Stimulated activated CD8-positive, alpha-beta memory T cell treated with anti-CD3 and anti-CD28 coated beads, Interleukin-7, amount 100 ng/mL, for 1 hour (primary cell): Measurements from ENCODE around the gene PRKCQ.

Source experiments
- DNase-seq, 2 donors: peaks; one replicate each; pipeline ENCODE4 v3.0.0-alpha.2; 2020; ENCODE audit warnings: low read depth in 2 of 2

Gene PRKCQ

GRCh38 chr10:6567884-6568283 is 12.2 kb downstream of the PRKCQ start:
- no peak for DNase-seq

GRCh38 chr10:6567203-6567703 is 12.8 kb downstream of the PRKCQ start:
- no peak for DNase-seq

GRCh38 chr10:6565588-6565987 is 14.5 kb downstream of the PRKCQ start:
- DNase-seq: no peak

GRCh38 chr10:6564367-6564766 is 15.7 kb downstream of the PRKCQ start:
- no peak for DNase-seq

- DNase-seq: no peak
Measured at GRCh38 chr10:6563731-6564130, 16.3 kb downstream of the PRKCQ start.

- no peak for DNase-seq
Measured at GRCh38 chr10:6563075-6563474, 17.0 kb downstream of the PRKCQ start.

- DNase-seq: no peak
Measured at GRCh38 chr10:6562221-6562620, 17.9 kb downstream of the PRKCQ start.

GRCh38 chr10:6561552-6561951 is 18.5 kb downstream of the PRKCQ start:
- no peak for DNase-seq

GRCh38 chr10:6558759-6559461 is 21.2 kb downstream of the PRKCQ start:
- DNase-seq: no peak

- DNase-seq: no peak
Measured at GRCh38 chr10:6558272-6558671, 21.8 kb downstream of the PRKCQ start.

GRCh38 chr10:6553937-6554336 is 26.1 kb downstream of the PRKCQ start:
- no peak for DNase-seq

GRCh38 chr10:6543431-6544005 is 36.6 kb downstream of the PRKCQ start:
- DNase-seq: peak in 1 of 2 donors; percentile 7

- peak in 1 of 2 donors; percentile 7 for DNase-seq
Measured at GRCh38 chr10:6542999-6543430, 37.1 kb downstream of the PRKCQ start.

- DNase-seq: no peak
Measured at GRCh38 chr10:6539833-6540232, 40.2 kb downstream of the PRKCQ start.

- no peak for DNase-seq
Measured at GRCh38 chr10:6537770-6538169, 42.3 kb downstream of the PRKCQ start.

GRCh38 chr10:6536102-6536501 is 44.0 kb downstream of the PRKCQ start:
- DNase-seq: no peak

GRCh38 chr10:6535156-6535764 is 44.8 kb downstream of the PRKCQ start:
- no peak for DNase-seq

- no peak for DNase-seq
Measured at GRCh38 chr10:6532321-6532720, 47.8 kb downstream of the PRKCQ start.

GRCh38 chr10:6530966-6531365 is 49.1 kb downstream of the PRKCQ start:
- no peak for DNase-seq

GRCh38 chr10:6530211-6530840 is 49.8 kb downstream of the PRKCQ start:
- peak; percentile 46 to 50 for DNase-seq

GRCh38 chr10:6528198-6528950 is 51.7 kb downstream of the PRKCQ start:
- DNase-seq: no peak
